GM12873 (cell line): ENCODE measurements around the gene SH2B3.
A peak's percentile ranks its signal among the peaks of the same experiment; 100 is the strongest.

ENCODE experiments used
- TF ChIP-seq, protein P1 (sequence below): IDR thresholded peaks from 2 replicates; pipeline ENCODE4 v1.5.1; 2012; ENCODE audit warnings: low read depth, mild to moderate bottlenecking, moderate library complexity, low read length, control low read depth; ENCODE audit not compliant: insufficient read depth; ENCODE audit errors: missing control alignments

SH2B3 gene

GRCh38 chr12:111451232-111451631, 45.5 kb downstream of the SH2B3 start:
- TF ChIP-seq, protein P1, sequence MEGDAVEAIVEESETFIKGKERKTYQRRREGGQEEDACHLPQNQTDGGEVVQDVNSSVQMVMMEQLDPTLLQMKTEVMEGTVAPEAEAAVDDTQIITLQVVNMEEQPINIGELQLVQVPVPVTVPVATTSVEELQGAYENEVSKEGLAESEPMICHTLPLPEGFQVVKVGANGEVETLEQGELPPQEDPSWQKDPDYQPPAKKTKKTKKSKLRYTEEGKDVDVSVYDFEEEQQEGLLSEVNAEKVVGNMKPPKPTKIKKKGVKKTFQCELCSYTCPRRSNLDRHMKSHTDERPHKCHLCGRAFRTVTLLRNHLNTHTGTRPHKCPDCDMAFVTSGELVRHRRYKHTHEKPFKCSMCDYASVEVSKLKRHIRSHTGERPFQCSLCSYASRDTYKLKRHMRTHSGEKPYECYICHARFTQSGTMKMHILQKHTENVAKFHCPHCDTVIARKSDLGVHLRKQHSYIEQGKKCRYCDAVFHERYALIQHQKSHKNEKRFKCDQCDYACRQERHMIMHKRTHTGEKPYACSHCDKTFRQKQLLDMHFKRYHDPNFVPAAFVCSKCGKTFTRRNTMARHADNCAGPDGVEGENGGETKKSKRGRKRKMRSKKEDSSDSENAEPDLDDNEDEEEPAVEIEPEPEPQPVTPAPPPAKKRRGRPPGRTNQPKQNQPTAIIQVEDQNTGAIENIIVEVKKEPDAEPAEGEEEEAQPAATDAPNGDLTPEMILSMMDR, result no peak

DNA sequence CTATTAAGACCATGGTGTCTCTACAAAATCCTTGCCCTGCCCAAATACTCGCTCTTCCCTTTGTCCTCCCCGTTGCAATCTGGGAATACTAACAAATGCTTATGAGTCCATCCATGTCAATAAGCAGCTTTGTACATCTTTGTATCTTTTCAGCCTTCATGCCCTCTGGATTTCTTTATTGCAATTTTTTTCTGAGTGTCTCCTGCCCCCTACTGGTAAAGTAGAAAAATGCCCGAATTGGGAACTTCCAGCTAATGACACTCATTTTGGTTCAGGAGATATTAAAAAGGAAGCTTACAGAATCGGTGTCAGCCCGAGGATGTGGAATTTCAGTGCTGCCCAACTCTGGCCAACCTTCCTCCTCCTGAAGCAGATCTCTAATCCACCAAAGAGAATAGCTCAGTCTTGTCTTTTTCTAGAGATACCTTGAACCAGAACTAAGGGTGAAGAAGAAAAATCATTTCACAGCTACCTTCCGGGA, 46.0 kb downstream of the SH2B3 start:
- TF ChIP-seq, protein P1, result peak; percentile 69

- TF ChIP-seq, protein P1, result no peak
These were observed 47.6 kb downstream of the SH2B3 start for GRCh38 chr12:111453071-111453989.

GRCh38 chr12:111454311-111454710, 48.6 kb downstream of the SH2B3 start:
- TF ChIP-seq, protein P1, result no peak

DNA sequence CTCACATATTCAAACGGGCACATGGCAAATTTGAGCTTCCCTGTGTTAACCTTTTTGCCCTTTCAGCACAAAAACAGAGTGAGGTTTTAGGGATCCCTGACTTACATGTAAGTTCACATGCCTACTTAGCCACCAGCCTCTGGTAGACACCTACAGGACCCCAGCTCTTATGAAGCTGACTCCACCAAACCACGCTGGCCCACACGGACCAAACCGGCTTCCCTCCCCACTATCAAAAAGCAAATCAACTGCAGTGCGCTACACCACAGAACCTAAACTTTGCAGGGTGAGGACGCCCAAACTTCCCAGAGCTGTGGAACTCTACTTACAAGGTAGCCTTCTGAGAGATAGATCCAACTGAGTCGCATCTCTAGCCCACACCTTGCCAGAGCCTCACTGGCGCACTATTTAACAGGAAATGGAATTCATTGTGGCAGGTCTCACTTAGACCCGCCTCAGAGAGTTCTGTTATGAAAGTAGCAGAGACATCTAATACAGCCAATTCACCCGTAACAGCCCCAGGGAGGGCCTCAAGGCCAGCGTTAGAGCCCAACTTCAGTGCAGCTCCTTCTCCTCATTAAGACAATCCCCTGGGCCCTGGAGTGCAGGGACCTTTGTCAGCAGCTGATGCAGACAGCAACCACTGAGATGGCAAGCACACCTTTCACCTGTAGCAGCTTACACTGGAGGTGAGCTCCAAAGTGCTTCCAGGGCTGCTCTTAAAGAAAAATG, 49.2 kb downstream of the SH2B3 start:
- TF ChIP-seq, protein P1, result no peak

GRCh38 chr12:111455448-111456320, 50.0 kb downstream of the SH2B3 start:
- TF ChIP-seq, protein P1, result no peak

GRCh38 chr12:111457071-111457470, 51.3 kb downstream of the SH2B3 start:
- TF ChIP-seq, protein P1, result no peak
